T-helper 2 cell treated with Interferon-gamma antibody and Interleukin-4, amounts not matched to agents 100 ng/mL and 5 ng/mL, for 36 hours (primary cell): ENCODE results near the gene DNAAF1. TPM values are rescaled to one million over a fixed set of nuclear protein-coding genes. Genes with fewer than 3 reads are reported as not detected.

Experiments
- intact Hi-C: fragments of 100-400 bp; cut with micrococcal nuclease; formaldehyde crosslinking; loops from one replicate; pipeline ENCODE4 v1.15.1; 2023
- total RNA-seq: library from RNA; stranded (reverse); gene quantifications from 2 replicates; pipeline ENCODE4 v1.2.3, GENCODE V29; 2022

Gene DNAAF1
- total RNA-seq, 1 donor from 2014 or later = not detected

DNA sequence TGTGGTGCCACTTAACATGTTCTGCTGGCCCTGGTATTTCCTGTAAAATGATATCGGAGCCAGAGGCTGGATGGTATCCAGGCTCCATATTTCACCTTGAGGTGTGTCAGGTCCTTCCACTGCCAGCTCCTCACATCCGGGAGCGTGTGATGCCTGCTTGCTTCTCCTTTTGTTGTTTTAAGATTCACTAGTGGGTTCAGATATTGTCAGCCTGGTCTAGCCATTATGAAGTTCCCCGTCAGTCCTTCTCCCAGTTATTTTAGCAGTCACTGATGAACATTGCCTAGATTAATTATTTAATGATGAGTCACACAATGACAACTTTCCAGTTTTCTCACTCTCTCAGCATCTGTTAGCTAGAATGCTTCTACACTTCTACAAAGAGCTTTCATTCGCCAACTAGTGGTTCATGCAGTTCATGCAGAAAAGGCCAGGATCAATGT, 11.3 kb downstream of the DNAAF1 start:
- intact Hi-C loops = no loop called here

DNA sequence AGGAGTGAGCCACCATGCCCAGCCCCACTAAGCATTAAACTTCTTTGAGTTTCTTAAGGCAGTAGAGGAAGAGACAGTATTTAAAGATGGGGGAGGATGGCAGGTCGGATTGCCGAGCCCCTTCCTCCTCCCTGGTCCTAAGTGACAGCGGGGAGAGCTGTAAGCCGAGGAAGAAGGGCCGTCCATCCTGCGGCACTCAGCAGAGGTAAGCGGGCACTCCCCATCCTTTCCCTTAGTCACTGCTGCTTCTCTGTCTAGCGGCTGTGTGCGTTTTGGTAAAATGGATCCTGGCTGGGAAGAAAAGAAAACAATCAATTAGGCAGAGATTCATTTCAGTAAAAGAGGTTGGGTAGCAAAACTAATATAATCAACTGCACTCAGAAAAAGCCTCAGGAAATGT, 13.9 kb downstream of the DNAAF1 start:
- intact Hi-C loops = no loop called here

DNA sequence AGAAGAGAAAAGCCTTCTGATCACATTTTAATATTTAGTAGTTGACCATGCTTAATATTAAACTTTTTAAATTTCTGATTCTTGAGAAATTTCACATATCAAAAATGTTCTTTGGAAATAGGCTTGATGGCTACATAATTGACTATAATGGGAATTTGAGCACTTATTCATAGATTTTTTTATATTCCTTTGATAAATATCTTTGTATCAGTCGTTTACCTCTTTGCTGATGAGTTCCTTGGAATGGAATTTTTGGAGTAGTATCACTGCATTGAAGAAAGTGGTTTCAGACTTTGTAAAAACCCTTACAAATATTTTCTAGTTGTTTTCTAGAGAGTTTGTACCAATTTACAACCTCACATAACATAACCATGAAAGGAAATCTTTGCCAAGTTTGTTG, 14.7 kb downstream of the DNAAF1 start:
- intact Hi-C loops = no loop called here

DNA sequence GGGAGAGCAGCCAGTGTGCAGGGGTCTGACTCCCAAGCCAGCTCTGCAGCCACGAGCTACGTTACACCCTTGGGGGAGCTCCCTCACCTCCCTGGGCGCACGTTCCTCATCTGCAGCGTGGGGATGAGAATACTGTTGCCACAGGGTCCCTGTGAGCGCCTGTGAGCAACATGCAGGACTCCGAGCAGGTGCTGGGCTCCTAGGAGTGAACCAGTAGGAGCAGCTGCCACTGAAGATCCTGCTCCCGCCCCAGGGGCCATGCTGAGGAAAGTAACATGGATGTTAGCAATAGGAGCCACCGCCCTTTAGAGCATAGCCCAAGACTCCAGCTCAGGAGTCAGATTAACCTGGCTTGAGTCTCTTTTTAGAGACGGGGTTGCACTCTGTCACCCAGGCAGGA, 15.9 kb downstream of the DNAAF1 start:
- intact Hi-C loops = no loop called here

DNA sequence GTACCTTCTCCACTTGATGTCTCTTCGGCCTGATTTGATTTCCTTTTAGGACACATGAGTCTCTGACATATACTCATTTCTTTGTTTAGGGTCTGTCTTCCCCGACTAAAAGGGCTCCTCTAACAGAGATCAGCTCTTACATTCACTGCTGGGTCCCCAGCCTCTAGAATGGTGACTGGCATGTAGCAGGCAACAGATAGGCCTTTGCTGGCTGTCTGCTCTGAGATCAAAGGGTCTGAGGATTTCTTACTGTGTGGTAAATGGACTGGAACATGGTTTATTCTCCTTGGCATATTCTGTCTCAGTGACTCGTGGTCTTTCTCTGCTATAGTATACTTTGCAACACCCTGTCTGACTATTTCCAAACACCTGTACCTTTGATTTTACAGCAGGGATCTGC, 16.7 kb downstream of the DNAAF1 start:
- intact Hi-C loops = no loop called here

DNA sequence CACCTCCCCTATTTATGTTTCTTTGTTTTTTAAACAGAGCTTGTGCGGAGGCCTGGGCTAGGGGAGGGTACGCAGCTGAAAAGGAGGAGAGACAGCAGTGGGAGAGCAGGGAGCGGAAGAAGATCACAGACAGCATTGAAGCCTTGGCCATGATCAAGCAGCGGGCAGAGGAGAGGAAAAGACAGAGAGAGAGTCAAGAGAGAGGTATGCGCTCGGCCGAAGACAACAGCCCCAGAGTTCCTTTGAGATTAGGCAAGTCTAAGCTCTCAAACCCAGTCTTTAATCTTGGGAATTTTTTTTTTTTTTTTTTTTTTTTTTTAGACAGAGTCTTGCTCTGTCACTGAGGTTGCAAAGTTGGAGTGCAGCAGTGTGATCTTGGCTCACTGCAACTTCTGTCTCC, 20.6 kb downstream of the DNAAF1 start:
- intact Hi-C loops = no loop called here

- intact Hi-C loops = no loop called here
Measured at GRCh38 chr16:84166796-84167695, 21.9 kb downstream of the DNAAF1 start.

- intact Hi-C loops = no loop called here
Measured at GRCh38 chr16:84169765-84170310, 24.7 kb downstream of the DNAAF1 start.

DNA sequence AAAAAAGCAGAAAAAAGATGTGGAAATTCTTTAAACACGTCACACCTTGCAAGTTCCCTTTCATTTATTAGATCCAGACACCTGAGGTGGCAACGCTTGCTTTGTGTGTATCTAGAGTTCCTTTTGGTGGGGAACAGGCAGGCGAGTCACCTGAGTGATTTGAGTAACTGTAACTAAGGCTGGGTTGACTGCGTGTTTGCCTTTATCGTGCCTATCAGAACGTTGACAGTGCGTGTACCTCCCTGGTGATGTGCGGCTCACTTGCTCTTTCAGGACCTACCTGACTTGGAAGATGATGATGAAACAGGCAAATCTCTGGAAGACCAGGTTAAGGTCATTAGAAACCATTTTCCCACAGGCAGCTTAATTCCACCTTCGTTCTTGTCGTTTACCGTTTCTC, 29.3 kb downstream of the DNAAF1 start:
- intact Hi-C loops = no loop called here

GRCh38 chr16:84175350-84176081, 30.4 kb downstream of the DNAAF1 start:
- intact Hi-C loops = loop anchor here (1.0 kb wide), 1 partner anchor 87 kb away; no protein-coding TSS in a partner anchor

- intact Hi-C loops = no loop called here
Measured at GRCh38 chr16:84176192-84177053, 31.3 kb downstream of the DNAAF1 start.

DNA sequence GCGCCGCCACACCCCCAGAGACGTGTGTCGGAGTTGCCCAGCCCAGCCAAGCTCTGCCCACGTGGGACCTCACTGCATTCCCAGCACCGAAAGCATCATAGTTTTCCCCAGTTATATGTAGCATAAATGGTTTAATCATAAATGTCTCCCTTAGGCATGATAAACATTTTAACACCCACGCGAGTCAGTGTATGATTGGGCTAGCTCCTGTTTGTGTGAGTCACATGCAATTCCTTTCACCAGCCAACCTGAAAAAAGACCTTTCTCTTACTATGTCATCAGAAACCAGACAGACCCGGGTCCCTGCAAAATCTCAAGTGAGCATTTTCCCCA, 32.6 kb downstream of the DNAAF1 start:
- intact Hi-C loops = no loop called here

GRCh38 chr16:84178146-84178765, 33.1 kb downstream of the DNAAF1 start:
- intact Hi-C loops = no loop called here

DNA sequence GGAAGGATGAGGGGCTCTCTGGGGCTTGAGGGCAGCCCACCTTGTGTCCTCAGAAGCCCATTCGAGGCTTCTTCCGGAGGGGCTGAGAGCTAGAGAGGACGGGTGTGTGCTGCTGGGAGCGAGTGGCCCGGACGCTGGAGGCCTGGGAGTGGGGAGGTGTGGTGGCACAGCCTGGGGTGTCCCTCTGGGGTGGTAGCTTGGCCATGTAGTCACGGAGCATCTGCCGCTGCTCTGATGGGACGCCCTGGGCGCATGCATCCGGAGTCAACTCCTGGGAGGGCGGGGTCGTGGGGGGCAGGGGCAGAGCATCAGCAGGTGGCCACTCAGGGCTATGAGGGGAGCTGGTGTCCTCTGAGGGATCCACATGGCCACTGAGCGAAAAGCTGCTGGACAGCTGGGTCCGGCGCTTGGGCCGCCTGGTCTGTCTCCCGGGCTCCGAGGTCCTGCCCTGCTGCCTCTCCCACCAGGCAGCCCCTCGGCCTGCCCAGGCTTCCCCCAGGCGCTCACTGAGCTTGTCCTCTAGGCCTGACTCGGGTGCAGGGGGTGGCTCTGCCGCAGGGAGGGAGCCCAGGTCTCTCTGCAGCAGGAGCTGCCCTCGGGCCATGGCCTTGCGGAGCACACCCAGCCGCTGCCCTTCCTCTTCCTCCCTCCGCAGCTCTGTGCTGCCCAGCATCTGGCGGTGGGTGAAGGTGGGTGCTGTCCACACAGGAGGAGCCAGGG, 33.9 kb downstream of the DNAAF1 start:
- intact Hi-C loops = no loop called here

GRCh38 chr16:84179612-84180320, 34.7 kb downstream of the DNAAF1 start:
- intact Hi-C loops = no loop called here

DNA sequence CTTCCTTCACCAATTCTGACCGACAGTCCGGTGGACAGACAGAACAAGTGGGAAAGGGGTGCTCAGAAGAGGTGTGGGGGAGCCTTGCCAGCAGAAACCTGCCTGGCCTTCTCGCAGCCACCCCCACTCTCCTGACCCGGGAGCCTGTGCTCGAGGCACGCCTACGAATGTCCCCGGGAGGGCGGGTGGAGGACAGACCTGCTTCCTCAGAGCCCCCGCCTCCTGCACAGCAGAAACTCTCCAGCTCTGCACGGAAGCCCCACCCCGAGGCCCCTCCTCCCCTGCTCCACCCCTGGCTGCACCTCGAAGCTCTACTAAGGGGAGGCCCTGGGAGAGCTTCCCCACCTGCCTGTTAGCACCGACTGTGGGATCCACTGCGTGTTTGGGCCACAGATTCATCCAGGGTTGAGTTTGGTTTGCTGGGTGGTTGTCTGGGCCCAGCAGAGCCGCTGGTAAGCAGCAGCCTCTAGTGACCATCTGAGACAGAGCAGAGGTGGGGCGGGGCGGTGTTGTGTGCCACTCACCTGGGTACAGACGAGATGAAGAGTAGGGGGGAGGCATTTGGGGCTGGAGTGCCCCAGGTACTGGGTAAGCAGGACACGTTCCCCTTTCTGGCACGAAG, 35.5 kb downstream of the DNAAF1 start:
- intact Hi-C loops = no loop called here

DNA sequence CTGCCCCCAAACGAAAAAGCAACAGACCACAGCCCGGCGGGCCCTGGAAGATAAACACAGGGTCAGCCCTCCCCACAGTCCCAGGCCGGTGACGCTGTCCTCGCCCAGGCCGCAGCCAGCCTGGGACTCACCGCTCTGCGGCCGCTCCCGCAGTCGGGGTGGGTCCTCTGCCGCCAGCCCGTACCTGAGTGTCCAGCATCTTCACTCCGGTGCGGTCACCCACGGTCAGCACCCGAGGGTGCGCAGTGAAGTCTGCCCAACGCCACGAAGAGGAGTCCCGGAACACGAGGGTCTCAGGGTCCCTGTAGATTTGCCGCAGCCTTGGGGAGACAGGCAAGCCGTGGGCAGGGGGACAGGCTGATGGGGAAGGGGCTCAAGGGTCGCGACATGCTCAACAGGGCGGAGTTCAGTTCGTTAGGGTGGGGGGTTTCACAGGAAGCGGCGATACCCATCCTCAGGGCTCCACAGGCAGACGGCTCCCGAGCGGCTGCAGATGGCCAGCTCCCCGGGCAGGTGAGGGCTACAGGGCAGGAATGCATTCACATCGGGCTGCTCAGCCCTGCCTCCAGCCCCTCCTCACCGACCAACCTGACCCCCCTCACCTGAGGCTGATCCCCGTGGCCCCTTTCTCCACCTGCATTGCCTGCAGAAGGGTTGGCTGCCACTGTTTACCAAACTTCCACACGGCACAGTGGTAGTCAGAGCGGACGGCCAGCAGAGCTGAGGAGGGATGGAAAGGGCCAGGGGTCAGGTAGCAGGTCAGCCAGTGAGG, 36.2 kb downstream of the DNAAF1 start:
- intact Hi-C loops = no loop called here

- intact Hi-C loops = no loop called here
Measured at GRCh38 chr16:84182104-84182503, 37.0 kb downstream of the DNAAF1 start.
